ENCODE measurements around the gene RASGRF2. TPM values are rescaled to one million over a fixed set of nuclear protein-coding genes. Genes with fewer than 3 reads are reported as not detected.

The RASGRF2 gene
- total and polyA plus RNA-seq, 2 of the 8 experiments (the other 6 are each of a cell fraction or from before 2014, with no cell fraction given): 2.6 to 29.5 TPM

GRCh38 chr5:81017320-81017719, 57.2 kb downstream of the RASGRF2 start:
- Histone ChIP-seq H3K23me2 (ENCODE audit: low read depth, low read length) (no peaks in the 10 kb centered on the region), H2BK15ac (ENCODE audit: low read length) (no peak overlapping the region), H4K91ac (replicated peaks; ENCODE audit: insufficient read length, low read length) (no peak overlapping the region), H4K8ac (ENCODE audit: extremely low read depth, insufficient read depth, low read length) (no peak overlapping the region), H3K4me3 (ENCODE audit: extremely low read depth in 1 of 4, insufficient read depth in 2 of 4, low read depth in 3 of 4, low read length in 4 of 4) (no peak overlapping the region), H3K4me1 (replicated peaks in 1 of 4; ENCODE audit: control insufficient read depth in 3 of 4, insufficient read depth in 4 of 4, low read length in 3 of 4) (no peaks in the 10 kb centered on the region; a peak in 1 of 7 replicates), H2BK12ac (ENCODE audit: low read depth, low read length) (no peak overlapping the region), H3K4me2 (ENCODE audit: insufficient read depth in 1 of 2, low read depth in 2 of 2, low read length in 2 of 2) (no peak overlapping the region), H3K36me3 (ENCODE audit: control insufficient read depth in 2 of 4, insufficient read depth in 4 of 4, low read length in 3 of 4) (no peaks in the 10 kb centered on the region), H2BK5ac (ENCODE audit: low read depth, low read length) (peak overlapping the region; percentile 26; the same call in 1 of the 2 replicates), H3K9me3 (ENCODE audit: insufficient read depth in 2 of 2, low read depth in 1 of 2, low read length in 1 of 2) (no peaks in the 10 kb centered on the region), H3K23ac (ENCODE audit: insufficient read length) (no peak overlapping the region), H3K4ac (replicated peaks; ENCODE audit: insufficient read length, low read depth, low read length) (no peak overlapping the region), H2BK20ac (ENCODE audit: low read length) (no peak overlapping the region), H3K79me1 (ENCODE audit: low read depth, low read length) (no peaks in the 10 kb centered on the region; the same call in 1 of the 2 replicates), H3K27me3 (replicated peaks in 1 of 4; ENCODE audit: control insufficient read depth in 3 of 4, extremely low read depth in 1 of 4, insufficient read depth in 3 of 4, low read length in 3 of 4) (no peaks in the 10 kb centered on the region), H3K27ac (ENCODE audit: low read depth, low read length) (no peak overlapping the region), H3K56ac (replicated peaks; ENCODE audit: insufficient read length, low read depth, low read length) (no peak overlapping the region), H4K20me1 (replicated peaks in 1 of 2; ENCODE audit: control insufficient read depth in 1 of 2, insufficient read depth in 2 of 2, low read length in 2 of 2) (no peaks in the 10 kb centered on the region), H3K79me2 (ENCODE audit: control insufficient read depth in 1 of 2, insufficient read depth in 2 of 2, low read length in 2 of 2) (no peaks in the 10 kb centered on the region), H2BK120ac (replicated peaks; ENCODE audit: low read depth, low read length) (no peak overlapping the region), H4K5ac (ENCODE audit: insufficient read length, low read depth, low read length) (no peak overlapping the region), H3K18ac (ENCODE audit: extremely low read depth, low read length) (no peak overlapping the region), H2AFZ (ENCODE audit: low read length) (0 out of 2 replicates have a peak overlapping the region, but pooled peaks have one; percentile 8), H2AK5ac (ENCODE audit: low read depth, low read length) (no peak overlapping the region), H3K14ac (ENCODE audit: insufficient read length) (no peak overlapping the region), H3K9ac (replicated peaks in 1 of 4; ENCODE audit: extremely low read depth in 1 of 4, low read depth in 3 of 4, low read length in 3 of 4) (no peak overlapping the region)
- FAIRE-seq: no peak
- WGBS, 2 experiments (ENCODE audit: extremely low coverage in 1 of 2, insufficient coverage in 1 of 2, insufficient read length in 1 of 2, insufficient replicate concordance in 2 of 2, low coverage in 1 of 2, low lambda C conversion rate in 2 of 2, missing lambda C conversion rate in 1 of 2): 89% methylated on average over 2 of the region's 2 CpGs; no CpG with 5 or more reads in 1 of the 2 experiments
- ChIA-PET POLR2A (ENCODE audit: partially characterized antibody) (no interaction called here), CTCF (ENCODE audit: partially characterized antibody) (interaction anchor here (1.1 to 1.7 kb wide), 2 partner anchors 31 to 345 kb away, joined by 3 read pairs; no protein-coding TSS in a partner anchor)
- no peak for DNase-seq (ENCODE audit: low read depth in 1 of 2, low spot score in 2 of 2)
- TF ChIP-seq ATF2 (IDR thresholded peaks at IDR 0.05; ENCODE audit: low read length): no peak
- TF ChIP-seq TAF7 (optimal IDR thresholded peaks at IDR 0.05; ENCODE audit: borderline replicate concordance, low read depth, low read length): no peak
- TF ChIP-seq CHD1 (IDR thresholded peaks at IDR 0.05; ENCODE audit: low read depth, low read length): no peak
- no peak for TF ChIP-seq SP4 (IDR thresholded peaks at IDR 0.05; ENCODE audit: low read length)
- TF ChIP-seq HDAC6 (IDR thresholded peaks at IDR 0.05; ENCODE audit: low read depth, low read length): no peak
- TF ChIP-seq RBBP5 (IDR thresholded peaks at IDR 0.05; ENCODE audit: borderline replicate concordance, low read depth, low read length): no peak
- no peak for TF ChIP-seq CBX8 (IDR thresholded peaks at IDR 0.05; ENCODE audit: borderline replicate concordance, low read depth, low read length)
- no peak for TF ChIP-seq SIN3A (conservative IDR thresholded peaks at IDR 0.05 in 1 of 2, IDR thresholded peaks at IDR 0.05 in 1 of 2; ENCODE audit: low read depth in 1 of 2, low read length in 2 of 2)
- TF ChIP-seq EGR1 (IDR thresholded peaks at IDR 0.05; ENCODE audit: borderline replicate concordance, low read depth, low read length): no peak
- no peak for TF ChIP-seq SUZ12 (IDR thresholded peaks at IDR 0.05; ENCODE audit: low read length)
- no peak for TF ChIP-seq ZNF274 (IDR thresholded peaks at IDR 0.05; ENCODE audit: borderline replicate concordance, extremely low read depth, low read length)
- no peak for TF ChIP-seq CBX5 (IDR thresholded peaks at IDR 0.05; ENCODE audit: low read depth, low read length)

All from H1 (cell line).